HG02763 (cell line): ENCODE results near the gene ACOT9.
"Not testable (repeated sequence)": the region's sequence is repeated elsewhere in the genome, so short reads cannot be mapped to it uniquely, and the experiment has no call there.

Experiments
- ATAC-seq: cut with Tn5 transposase; IDR thresholded peaks from one replicate; pipeline ENCODE4 v1.9.1; 2021; ENCODE audit warnings: mild to moderate bottlenecking, moderate library complexity; ENCODE audit not compliant: unreplicated experiment

ACOT9 gene

GRCh38 chrX:23765868-23766267, 22.8 kb upstream of the ACOT9 start:
- ATAC-seq = no peak

DNA sequence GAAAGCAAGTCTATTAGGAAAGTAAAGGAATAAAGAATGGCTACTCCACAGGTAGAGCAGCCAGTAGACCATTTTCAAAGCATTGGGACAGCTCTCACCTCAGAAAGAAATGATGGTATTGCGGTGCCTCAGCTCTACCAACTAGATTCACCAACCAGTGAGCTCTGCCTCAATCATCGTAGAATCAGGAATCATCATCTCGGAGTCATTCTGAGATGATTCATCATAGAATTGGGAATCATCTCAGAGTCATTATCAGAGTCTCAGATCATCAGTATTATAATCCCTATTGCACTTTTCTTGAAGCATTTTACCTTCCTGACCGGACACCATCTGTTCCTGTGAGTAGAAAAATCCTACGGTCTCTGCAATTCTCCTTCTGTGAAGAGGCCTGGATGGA, 22.4 kb upstream of the ACOT9 start:
- ATAC-seq = no peak

- no peak for ATAC-seq
Observed at GRCh38 chrX:23764188-23764984, 21.3 kb upstream of the ACOT9 start.

- ATAC-seq = no peak
Observed at GRCh38 chrX:23759821-23760220, 16.7 kb upstream of the ACOT9 start.

- peak; percentile 50 for ATAC-seq
Observed at GRCh38 chrX:23756165-23756564, 13.1 kb upstream of the ACOT9 start.

- ATAC-seq = no peak
Observed at GRCh38 chrX:23754664-23755063, 11.6 kb upstream of the ACOT9 start.

DNA sequence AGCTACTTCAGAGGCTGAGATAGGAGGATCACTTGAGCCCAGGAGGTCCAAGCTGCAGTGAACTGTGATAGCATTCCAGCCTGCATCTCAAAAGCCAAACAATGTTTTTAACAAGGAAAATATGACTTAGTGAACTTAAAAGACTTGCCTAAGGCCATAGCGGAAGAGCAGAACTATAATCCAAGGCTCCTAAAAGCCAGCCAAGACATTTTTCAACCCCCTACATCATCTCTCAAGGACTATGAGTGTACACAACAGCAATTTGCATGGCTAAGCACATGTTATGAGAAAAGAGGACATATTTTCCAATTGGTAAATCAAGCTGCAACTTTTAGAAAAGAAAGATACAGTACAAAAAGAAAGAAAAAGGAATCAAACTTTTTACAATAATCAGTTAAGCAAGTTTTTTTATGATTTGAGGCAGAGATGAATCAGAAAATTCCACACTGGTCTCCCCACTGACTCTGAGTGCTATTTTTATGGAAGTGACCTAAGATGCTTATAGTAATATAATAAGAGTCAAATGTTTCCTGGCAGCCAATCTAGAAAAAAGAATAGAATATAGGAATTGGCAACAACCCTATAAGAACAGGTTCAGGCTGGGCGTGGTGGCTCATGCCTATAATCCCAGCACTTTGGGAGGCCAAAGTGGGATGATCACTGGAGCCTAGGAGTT, 9.8 kb upstream of the ACOT9 start:
- ATAC-seq = no peak

GRCh38 chrX:23749576-23749975, 6.5 kb upstream of the ACOT9 start:
- no peak for ATAC-seq

DNA sequence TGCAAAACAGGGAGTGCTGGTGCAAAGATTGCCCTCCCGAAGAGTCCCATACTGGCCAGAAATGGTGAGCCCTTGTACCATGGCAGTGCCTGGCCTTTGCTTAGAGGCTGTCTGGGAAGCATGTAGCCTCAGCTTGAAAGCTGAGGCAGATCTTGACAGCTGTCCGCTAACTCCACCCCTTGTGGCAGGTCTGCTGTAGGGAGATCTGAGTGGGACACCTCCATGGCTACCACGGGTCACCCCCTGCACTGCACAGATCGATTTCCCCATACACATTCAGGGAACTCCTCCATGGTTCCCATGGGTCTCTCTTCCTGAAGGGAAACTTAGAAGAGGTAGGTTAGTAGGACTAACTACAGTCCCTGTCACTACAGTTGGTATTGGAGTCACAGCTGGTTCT, 6.1 kb upstream of the ACOT9 start:
- ATAC-seq = no peak

GRCh38 chrX:23745786-23746185, 2.7 kb upstream of the ACOT9 start:
- no peak for ATAC-seq

GRCh38 chrX:23743623-23743971, 521 bp upstream of the ACOT9 start:
- ATAC-seq = not testable (repeated sequence)

- ATAC-seq = no peak
Observed at GRCh38 chrX:23742174-23742696, 841 bp downstream of the ACOT9 start.

GRCh38 chrX:23737413-23737812, 5.7 kb downstream of the ACOT9 start:
- ATAC-seq = no peak

DNA sequence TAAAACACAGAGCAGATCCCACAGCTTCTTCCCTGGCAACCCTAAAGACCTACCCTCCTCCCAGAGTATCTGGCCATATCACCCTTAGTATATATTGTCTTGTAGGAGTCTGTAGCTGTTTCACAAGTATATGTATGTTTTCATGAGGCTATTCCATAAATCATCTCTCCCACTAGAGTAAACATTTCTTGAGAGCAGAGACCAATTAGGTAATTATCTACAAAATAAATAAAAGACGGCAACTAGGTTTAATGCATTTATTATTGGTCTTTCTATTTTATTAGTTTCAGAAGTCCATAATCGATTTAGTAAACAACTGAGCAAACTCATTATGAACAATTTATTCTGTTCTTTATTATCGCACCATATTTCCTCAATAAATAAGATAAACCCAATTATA, 7.0 kb downstream of the ACOT9 start:
- ATAC-seq = no peak

DNA sequence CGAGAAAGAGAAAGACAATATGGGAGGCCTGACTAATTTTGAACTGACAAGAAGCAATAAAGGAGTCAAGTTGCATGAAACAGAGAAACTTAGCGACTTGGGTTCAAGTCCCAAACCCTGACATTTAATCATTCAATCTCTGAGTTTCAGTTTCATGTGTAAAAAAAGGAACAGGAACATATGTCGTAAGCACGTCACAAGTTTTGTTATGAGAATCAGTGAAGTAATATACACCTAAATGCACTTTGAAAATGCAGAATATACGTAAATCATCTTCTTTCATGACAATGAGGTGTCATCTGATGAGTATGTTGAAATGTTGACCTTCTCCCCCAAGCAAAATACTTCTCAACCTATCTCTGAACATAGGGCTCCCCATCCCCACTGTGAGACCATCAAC, 10.4 kb downstream of the ACOT9 start:
- ATAC-seq = peak; percentile 64

- ATAC-seq = no peak
Observed at GRCh38 chrX:23731951-23732350, 11.1 kb downstream of the ACOT9 start.

DNA sequence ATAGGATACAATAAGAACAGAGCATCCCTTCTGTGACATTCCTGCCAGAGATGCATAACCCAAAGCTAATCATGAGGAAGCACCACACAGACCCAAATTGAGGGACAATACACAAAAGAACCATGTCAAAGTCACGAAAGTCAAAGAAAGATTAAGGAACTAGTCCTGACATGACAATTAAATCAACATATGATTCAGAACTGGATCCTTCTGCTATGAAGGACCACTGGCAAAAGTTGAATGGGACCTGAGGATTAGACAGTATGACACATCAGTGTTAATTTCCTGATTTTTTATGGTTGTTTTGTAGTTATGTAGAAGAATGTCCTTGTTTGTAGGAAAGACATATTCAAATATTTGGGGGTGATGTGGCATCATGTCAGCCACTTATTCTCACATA, 13.9 kb downstream of the ACOT9 start:
- ATAC-seq = no peak

GRCh38 chrX:23727206-23727605, 15.9 kb downstream of the ACOT9 start:
- ATAC-seq = no peak

GRCh38 chrX:23726191-23726590, 16.9 kb downstream of the ACOT9 start:
- no peak for ATAC-seq

DNA sequence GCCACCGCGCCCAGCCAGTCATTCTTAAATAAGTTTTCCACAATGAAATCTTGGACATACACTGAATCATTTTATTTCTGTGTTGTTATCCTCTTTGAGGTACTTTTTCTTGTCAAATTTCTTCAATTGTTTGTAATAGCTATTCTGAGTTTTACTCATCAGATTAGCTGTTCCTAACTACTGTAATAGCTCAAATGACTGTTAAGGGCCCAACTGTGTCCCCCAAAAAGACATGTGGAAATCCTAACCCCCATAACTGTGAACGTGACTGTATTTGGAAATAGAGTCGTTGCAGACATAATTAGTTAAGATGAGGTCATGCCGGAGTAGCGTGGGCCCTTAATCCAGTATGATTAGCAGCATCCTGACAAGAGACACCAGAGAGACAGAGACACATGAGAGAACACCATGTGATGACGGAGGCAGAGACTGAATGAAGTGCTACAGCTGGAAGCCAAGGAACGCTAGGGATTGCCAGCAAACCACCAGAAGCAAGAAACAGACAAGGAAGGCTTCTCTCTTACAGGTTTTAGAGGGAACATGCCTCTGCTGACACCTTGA, 22.9 kb downstream of the ACOT9 start:
- ATAC-seq = no peak

- no peak for ATAC-seq
Observed at GRCh38 chrX:23705235-23705634, 37.8 kb downstream of the ACOT9 start.

GRCh38 chrX:23704673-23705206, 38.3 kb downstream of the ACOT9 start:
- no peak for ATAC-seq
